Fibroblast of lung (primary cell): ENCODE data around the gene WASL. TPM values are rescaled to one million over a fixed set of nuclear protein-coding genes. Genes with fewer than 3 reads are reported as not detected.

Experiments used
- DNase-seq, 2 donors: peaks; one replicate each; pipeline versions ENCODE4 v3.0.0 to v3.0.0-alpha.2; 2010; ENCODE audit warnings: low read depth in 2 of 2
- H2AFZ ChIP-seq: 2 replicates; pipeline ENCODE4 v1.5.1; 2012; ENCODE audit warnings: low read length, control low read depth, inconsistent platforms
- H3K27ac ChIP-seq: 2 replicates; pipeline ENCODE4 v1.5.1; 2011; ENCODE audit warnings: low read length, control low read depth; ENCODE audit not compliant: insufficient read depth
- H3K27me3 ChIP-seq: 2 replicates; pipeline ENCODE4 v1.5.1; 2011; ENCODE audit warnings: mild to moderate bottlenecking, low read length; ENCODE audit not compliant: control insufficient read depth, insufficient read depth
- H3K36me3 ChIP-seq: 2 replicates; pipeline ENCODE4 v1.5.1; 2011; ENCODE audit warnings: low read length; ENCODE audit not compliant: control insufficient read depth, insufficient read depth
- H3K4me1 ChIP-seq: 2 replicates; pipeline ENCODE4 v1.5.1; 2011; ENCODE audit warnings: low read length; ENCODE audit not compliant: control insufficient read depth, insufficient read depth; ENCODE audit errors: extremely low read depth
- H3K4me2 ChIP-seq: 2 replicates; pipeline ENCODE4 v1.5.1; 2011; ENCODE audit warnings: low read length, control low read depth; ENCODE audit not compliant: insufficient read depth; ENCODE audit errors: extremely low read depth
- H3K4me3 ChIP-seq, 4 experiments: fragments of 200-600 bp in 1 of 4; sonication (generic) in 1 of 4; replicated peaks in 1 of 4; 2 replicates each; pipeline ENCODE4 v1.5.1; 2011 to 2016; ENCODE audit warnings: low read length in 4 of 4, low read depth in 3 of 4, mild to moderate bottlenecking in 3 of 4, control low read depth in 2 of 4, inconsistent platforms in 1 of 4, mixed read lengths in 1 of 4; ENCODE audit not compliant: insufficient read depth in 1 of 4; ENCODE audit errors: control extremely low read depth in 1 of 4
- H3K79me2 ChIP-seq: 2 replicates; pipeline ENCODE4 v1.5.1; 2012; ENCODE audit warnings: mild to moderate bottlenecking, low read length, inconsistent platforms; ENCODE audit not compliant: control insufficient read depth, insufficient read depth
- H3K9ac ChIP-seq: 2 replicates; pipeline ENCODE4 v1.5.1; 2011; ENCODE audit warnings: mild to moderate bottlenecking, low read length, control low read depth; ENCODE audit not compliant: insufficient read depth
- H3K9me3 ChIP-seq: 2 replicates; pipeline ENCODE4 v1.5.1; 2012; ENCODE audit warnings: low read depth, low read length; ENCODE audit not compliant: control insufficient read depth, insufficient read depth
- H4K20me1 ChIP-seq: 2 replicates; pipeline ENCODE4 v1.5.1; 2011; ENCODE audit warnings: low read length; ENCODE audit not compliant: control insufficient read depth, insufficient read depth; ENCODE audit errors: extremely low read depth
- EZH2 ChIP-seq: IDR thresholded peaks from 2 replicates; pipeline ENCODE4 v1.5.1; 2012; ENCODE audit warnings: low read length, control low read depth, mild to moderate bottlenecking; ENCODE audit errors: missing control alignments
- polyA plus RNA-seq, 2 donors: library from polyadenylated mRNA; depleted of rRNA in 1 of 2; stranded (reverse) in 1 of 2; unstranded in 1 of 2; fragments of >200 nt; gene quantifications; 2 replicates each; pipeline ENCODE4 v1.2.1, GENCODE V29; 2011 to 2012; ENCODE audit warnings: missing spikeins in 1 of 2
- total RNA-seq: library from RNA; depleted of rRNA; stranded (reverse); fragments of >200 nt; gene quantifications from 2 replicates; pipeline ENCODE4 v1.2.1, GENCODE V29; 2014
- TF ChIP-seq, protein P1 (sequence below), 2 donors: IDR thresholded peaks in 1 of 2; conservative IDR thresholded peaks in 1 of 2; 1 replicate in 1 of 2; 2 replicates in 1 of 2; pipeline ENCODE4 v1.5.1; 2011 to 2012; ENCODE audit warnings: low read length in 2 of 2, control low read depth in 1 of 2, inconsistent platforms in 1 of 2, low read depth in 1 of 2, mild to moderate bottlenecking in 1 of 2

The WASL gene
- total and polyA plus RNA-seq, 2 donors (not counting 1 experiment from before 2014, with no cell fraction given), result 15.4 to 21.0 TPM

DNA sequence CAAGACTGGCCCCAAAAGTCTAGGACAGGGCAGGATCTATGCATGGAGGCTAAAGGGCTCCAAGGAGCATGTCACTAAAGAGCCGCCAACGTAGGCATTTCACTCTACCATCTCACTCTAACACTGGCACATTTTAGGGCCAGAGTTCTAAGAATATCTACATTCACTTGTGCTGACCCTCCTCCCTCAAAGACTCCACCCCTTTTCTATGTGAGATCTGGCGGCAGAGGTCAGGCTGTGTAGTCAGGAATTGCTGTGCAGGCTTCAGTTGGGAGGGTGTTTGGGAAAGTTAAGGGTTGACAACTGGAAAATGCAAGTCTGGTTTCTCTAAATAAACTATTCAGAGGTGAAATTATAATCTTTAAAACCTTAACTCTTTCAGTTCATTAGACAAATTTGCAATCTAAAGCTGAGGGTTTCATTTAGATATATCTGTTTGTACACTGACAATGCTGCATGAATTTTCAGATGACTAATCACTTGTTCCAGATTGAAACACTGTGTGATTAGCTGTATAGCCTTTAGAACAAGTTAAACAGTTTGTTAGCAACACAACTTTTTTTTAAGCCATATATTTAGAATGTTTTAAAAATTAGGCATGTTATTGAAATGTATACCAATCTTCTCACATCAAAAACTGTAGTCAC is 74.9 kb downstream of the WASL start:
- H4K20me1 ChIP-seq, result no peaks in the 10 kb centered on the region
- no peak for DNase-seq
- peaks cover 2% of the 10 kb centered on the region for H3K4me1 ChIP-seq
- no peak overlapping the region for H2AFZ ChIP-seq
- no peak overlapping the region for H3K4me2 ChIP-seq
- H3K27ac ChIP-seq, result no peak overlapping the region
- TF ChIP-seq, protein P1, sequence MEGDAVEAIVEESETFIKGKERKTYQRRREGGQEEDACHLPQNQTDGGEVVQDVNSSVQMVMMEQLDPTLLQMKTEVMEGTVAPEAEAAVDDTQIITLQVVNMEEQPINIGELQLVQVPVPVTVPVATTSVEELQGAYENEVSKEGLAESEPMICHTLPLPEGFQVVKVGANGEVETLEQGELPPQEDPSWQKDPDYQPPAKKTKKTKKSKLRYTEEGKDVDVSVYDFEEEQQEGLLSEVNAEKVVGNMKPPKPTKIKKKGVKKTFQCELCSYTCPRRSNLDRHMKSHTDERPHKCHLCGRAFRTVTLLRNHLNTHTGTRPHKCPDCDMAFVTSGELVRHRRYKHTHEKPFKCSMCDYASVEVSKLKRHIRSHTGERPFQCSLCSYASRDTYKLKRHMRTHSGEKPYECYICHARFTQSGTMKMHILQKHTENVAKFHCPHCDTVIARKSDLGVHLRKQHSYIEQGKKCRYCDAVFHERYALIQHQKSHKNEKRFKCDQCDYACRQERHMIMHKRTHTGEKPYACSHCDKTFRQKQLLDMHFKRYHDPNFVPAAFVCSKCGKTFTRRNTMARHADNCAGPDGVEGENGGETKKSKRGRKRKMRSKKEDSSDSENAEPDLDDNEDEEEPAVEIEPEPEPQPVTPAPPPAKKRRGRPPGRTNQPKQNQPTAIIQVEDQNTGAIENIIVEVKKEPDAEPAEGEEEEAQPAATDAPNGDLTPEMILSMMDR (conservative IDR thresholded peaks at IDR 0.05 in 1 of 2, IDR thresholded peaks at IDR 0.05 in 1 of 2; ENCODE audit: low read depth in 1 of 2, low read length in 2 of 2), result no peak
- TF ChIP-seq EZH2, result no peak
- H3K4me3 ChIP-seq, result no peak overlapping the region
- no peaks in the 10 kb centered on the region for H3K79me2 ChIP-seq
- no peaks in the 10 kb centered on the region for H3K27me3 ChIP-seq
- H3K9ac ChIP-seq, result no peak overlapping the region
- H3K36me3 ChIP-seq, result no peaks in the 10 kb centered on the region
- H3K9me3 ChIP-seq, result no peaks in the 10 kb centered on the region

DNA sequence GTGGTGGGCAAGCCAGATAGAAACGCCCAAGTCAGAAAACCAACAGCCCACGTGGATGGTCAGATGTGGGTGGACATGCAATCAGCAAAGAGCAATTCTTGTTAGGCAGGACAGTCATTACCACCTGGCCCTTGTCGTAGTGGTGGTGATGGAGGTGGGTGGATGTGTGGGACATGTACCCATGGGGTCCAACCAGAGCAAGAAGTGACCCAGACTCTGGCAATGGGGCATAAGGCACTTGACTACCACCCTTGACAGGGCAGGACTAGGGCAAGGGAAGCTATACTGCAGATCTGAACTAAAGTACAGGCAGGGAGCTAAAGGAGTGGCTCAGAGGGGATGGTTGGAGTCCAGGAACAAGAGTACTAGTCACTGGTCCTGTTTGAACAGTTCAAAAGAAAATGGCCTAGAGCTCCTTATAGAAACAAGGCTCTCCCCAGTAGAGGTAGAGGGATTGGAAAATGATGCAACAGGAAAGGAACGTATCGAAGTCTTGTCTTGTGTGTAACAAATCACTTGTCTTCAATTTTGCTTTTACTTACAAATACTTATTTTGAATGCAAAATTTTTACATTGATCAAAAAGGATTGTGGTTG is 75.6 kb downstream of the WASL start:
- no peak overlapping the region for H2AFZ ChIP-seq
- no peak for DNase-seq
- TF ChIP-seq, protein P1 (conservative IDR thresholded peaks at IDR 0.05 in 1 of 2, IDR thresholded peaks at IDR 0.05 in 1 of 2; ENCODE audit: low read depth in 1 of 2, low read length in 2 of 2), result no peak
- TF ChIP-seq EZH2, result no peak
- H3K4me1 ChIP-seq, result peaks cover 2% of the 10 kb centered on the region
- H3K4me3 ChIP-seq, result no peak overlapping the region
- no peaks in the 10 kb centered on the region for H4K20me1 ChIP-seq
- H3K36me3 ChIP-seq, result no peaks in the 10 kb centered on the region
- H3K27ac ChIP-seq, result no peak overlapping the region
- H3K27me3 ChIP-seq, result no peaks in the 10 kb centered on the region
- H3K9me3 ChIP-seq, result no peaks in the 10 kb centered on the region
- no peak overlapping the region for H3K4me2 ChIP-seq
- no peak overlapping the region for H3K9ac ChIP-seq
- no peaks in the 10 kb centered on the region for H3K79me2 ChIP-seq

DNA sequence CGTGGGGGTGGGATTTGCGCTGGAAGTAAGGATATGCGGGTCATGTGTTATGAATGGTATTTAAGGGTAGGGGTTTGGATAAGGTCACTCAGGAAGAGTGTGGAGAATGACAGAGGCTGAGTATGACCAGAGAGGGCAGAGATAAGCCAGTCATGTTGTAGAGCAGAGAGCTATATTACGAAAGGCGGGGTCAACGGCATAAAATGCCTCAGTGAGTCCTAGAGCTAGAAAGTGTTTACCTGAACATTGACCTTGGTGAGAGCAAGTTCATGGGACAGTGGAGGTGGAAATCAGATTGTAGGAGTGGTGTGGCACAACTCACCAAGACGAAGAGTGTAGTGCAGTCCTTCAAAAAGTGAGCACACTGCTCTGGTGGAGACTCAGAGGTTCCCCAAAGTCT is 79.3 kb downstream of the WASL start:
- Histone ChIP-seq H3K27ac (no peak overlapping the region), H3K4me3 (no peak overlapping the region), H3K9me3 (no peaks in the 10 kb centered on the region), H3K4me2 (no peak overlapping the region), H2AFZ (no peak overlapping the region), H3K4me1 (no peaks in the 10 kb centered on the region), H4K20me1 (no peaks in the 10 kb centered on the region), H3K79me2 (no peaks in the 10 kb centered on the region), H3K9ac (no peak overlapping the region), H3K27me3 (no peaks in the 10 kb centered on the region), H3K36me3 (no peaks in the 10 kb centered on the region)
- no peak for DNase-seq
- TF ChIP-seq, protein P1 (conservative IDR thresholded peaks at IDR 0.05 in 1 of 2, IDR thresholded peaks at IDR 0.05 in 1 of 2; ENCODE audit: low read depth in 1 of 2, low read length in 2 of 2), result no peak
- TF ChIP-seq EZH2, result no peak
